ENCODE measurements around the gene ARHGAP40.

The ARHGAP40 gene

DNA sequence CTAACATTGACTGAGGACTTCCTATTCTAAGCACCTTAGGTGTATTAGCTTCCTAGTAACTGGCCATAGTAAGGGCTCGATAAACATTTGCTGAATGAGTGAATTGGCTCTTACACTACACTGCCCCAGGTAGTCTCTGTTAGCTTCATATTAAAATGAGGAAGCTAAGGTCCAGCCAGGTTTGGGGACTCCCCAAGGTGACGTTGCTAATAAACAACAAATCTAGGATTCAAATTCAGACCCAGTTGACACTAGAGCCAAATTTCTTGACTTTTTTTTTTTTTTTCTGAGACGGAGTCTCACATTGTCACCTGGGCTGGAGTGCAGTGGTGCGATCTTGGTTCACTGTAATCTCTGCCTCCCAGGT, 16.2 kb downstream of the ARHGAP40 start:
- no peak for DNase-seq (ENCODE audit: low spot score)

GRCh38 chr20:38620441-38620840, 18.8 kb downstream of the ARHGAP40 start:
- DNase-seq (ENCODE audit: low spot score): no peak

- no peak for DNase-seq (ENCODE audit: low spot score)
Observed at GRCh38 chr20:38623061-38623460, 21.5 kb downstream of the ARHGAP40 start.

GRCh38 chr20:38624084-38624483, 22.5 kb downstream of the ARHGAP40 start:
- DNase-seq (ENCODE audit: low spot score): no peak

DNA sequence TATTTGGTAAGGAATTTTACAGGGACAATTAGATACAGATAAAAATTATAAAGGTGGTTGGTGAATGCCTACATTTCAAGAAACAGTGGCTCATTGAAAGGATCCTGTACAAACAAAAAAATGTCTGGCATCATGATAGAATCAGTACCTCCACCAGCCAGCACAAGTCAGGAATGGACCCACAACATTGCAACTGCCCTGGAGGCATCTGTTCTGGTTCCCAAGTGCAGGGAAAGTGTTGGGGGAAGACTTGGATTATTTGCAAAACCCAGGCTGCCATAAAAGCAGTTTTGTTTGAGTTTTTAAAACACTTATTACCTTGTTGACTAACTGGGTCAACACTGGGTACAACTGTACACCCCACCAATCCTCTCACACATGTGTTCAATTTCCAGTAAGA, 24.3 kb downstream of the ARHGAP40 start:
- DNase-seq (ENCODE audit: low spot score): no peak

DNA sequence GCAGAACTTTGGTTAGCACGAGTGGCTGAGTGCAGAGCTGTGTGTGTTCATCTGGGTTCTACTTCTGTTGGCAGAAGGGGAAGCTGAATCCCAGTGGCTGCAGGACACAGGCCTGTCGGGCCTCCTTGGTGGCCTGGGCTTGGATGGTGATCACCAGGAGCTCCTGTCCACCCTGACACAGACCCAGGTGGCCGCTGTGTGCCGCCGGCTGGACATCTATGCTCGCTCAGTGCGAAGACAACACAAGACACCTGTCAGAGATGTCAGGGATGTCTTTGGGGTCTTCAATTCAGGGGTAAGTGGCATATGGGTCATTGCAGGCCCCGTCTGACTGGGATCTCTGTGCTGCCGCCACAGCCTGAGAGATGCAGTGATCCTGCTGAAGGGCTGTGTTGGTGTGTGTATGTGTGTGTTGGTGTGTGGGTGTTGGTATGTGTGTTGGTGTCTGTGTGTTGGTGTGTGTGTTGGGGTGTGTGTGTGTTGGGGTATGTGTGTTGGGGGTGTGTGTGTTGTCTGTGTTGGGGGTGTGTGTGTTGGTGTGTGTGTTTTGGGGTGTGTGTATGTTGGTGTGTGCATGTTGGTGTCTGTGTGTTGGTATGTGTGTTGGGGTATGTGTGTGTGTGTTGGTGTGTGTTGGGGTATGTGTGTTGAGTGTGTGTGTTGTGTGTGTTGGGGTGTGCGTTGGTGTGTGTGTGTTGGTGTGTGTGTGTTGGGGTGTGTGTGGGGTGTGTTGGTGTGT, 25.5 kb downstream of the ARHGAP40 start:
- DNase-seq (ENCODE audit: low spot score): no peak

- no peak for DNase-seq (ENCODE audit: low spot score)
Observed at GRCh38 chr20:38628580-38629470, 27.2 kb downstream of the ARHGAP40 start.

DNA sequence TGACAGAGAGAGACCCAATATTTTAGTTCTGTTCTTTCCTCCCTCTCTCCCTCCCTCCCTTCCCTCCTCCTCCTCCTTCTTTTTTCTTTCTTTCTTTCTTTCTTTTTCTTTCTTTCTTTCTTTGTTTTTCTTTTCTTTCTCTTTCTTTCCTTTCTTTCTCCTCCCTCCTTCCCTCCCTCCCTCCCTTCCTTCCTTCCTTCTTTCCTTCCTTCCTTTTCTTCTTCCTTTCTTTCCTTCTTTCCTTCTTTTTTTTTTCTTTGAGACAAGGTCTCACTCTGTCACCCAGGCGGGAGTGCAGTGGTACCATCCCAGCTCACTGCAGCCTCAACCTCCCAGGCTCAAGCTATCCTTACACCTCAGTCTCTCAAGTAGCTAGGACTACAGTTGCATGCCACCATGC, 28.4 kb downstream of the ARHGAP40 start:
- DNase-seq (ENCODE audit: low spot score): no peak

DNA sequence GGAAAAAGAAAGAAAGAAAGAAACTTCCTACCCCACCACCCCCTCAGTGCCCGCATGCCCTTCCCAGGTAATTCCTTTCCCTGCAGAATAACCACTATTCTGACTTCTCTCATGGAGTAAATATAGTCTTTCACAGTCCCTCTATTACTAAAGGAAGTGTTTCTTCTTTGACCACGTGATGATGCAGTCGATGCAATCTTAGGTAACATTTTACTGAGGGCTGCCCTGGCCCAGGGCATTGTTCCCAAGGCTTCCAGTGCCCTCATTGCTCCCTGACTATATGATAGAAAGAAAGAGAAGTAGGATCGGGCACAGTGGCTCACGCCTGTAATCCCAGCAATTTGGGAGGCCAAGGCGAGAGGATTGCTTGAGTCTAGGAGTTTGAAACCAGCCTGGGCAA, 29.1 kb downstream of the ARHGAP40 start:
- no peak for DNase-seq (ENCODE audit: low spot score)

DNA sequence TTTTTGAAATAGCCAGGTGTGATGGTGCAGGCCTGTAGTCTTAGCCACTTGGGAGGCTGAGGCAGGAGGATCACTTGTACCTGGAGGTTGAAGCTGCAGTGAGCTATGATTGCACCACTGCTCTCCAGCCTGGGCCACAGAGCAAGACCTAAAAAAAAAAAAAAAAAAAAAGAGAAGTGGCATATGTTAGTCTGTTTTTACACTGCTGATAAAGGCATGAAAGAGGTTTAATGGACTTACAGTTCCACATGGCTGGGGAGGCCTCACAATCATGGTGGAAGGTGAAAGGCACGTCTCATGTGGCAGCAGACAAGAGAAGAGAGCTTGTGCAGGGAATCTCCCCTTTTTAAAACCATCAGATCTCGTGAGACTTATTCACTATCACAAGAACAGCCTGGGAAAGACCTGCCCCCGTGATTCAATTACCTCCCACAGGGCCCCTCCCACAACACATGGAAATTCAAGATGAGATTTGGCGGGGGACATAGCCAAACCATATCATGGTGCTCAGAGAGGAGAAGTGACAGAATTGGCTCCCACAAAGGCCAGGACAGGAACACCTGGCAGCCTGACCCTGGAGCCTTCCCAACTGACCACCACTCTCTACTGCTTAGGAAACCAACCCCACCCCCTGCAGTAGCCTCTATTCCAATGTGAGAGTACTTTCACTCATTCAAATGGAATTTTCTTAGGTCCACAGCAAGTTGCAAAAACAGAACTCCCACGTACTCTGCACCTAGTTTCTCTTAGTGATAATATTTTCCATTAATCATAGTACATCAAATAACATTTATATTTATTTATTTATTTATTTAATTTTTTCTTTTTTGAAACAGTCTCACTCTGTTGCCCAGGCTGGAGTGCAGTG, 29.8 kb downstream of the ARHGAP40 start:
- no peak for DNase-seq (ENCODE audit: low spot score)

DNA sequence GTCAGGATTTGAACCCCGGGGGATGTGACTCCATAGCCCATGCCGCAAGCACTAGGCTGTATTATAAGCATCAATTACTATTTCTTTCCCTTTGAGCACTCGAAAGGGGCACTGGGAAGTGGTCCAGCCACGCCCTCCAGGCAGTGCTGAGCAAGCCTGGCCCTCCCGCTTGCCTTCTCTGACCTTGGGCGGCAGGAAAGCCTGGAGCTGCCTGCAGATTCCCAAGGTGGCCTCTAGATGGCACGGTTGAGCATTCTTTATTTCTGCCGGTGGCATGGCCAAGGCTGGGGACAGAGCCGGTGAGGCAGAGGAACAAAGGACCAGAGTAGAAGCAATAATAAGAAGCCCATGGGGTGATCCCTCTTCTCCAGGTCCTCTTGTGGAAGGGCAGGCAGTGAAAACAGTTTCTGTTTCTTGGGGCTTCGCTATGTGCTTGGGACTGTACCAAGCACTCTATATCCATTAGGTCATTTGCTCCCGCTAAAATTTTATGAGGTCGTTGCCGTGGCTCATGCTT, 32.0 kb downstream of the ARHGAP40 start:
- peak; percentile 80 for DNase-seq (ENCODE audit: low spot score)

DNA sequence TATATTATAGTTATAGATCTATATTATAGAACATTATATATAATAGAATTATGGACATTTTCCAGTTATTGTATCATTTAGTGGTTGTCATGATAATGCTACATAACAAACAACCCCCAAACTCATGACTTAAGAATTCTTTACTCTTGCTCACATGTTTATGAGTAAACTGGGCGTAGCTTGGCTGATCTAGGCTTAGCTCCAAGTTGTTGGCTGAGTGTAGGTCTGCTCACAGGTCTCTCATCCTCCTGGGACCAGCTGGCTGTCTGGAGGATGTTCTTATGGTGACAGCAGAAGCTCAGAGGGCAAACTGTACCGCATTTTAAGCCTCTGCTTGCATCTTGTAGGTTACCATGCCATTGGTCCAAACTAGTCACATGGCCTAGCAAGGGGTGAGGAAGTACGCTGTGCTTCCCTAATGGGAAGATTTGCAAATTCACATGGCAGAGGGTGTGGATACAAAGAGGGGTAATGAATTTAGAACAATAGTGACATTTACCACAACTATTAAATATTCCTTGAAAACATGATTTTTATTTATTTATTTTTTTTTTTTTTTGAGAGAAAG, 34.2 kb downstream of the ARHGAP40 start:
- peak; percentile 67 for DNase-seq (ENCODE audit: low spot score)

DNA sequence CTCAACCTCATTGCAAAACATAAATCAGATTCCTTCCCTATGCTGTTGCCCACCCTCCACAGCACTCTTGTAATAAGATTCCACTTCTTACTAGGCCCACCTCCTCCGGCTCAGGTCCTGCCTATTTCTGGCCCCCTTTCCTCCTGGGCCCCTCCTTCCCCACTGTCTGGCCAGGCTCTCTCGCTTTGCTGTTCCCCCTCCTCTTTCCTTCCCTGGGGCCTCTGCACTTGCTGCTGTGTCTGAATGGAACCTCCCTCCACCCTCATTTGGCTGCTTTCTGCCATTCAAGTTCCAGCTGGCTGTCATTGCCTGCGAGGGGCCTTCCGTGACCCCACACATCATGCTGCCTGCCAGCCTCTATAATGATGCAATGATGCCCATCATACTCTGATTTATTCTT, 38.9 kb downstream of the ARHGAP40 start:
- no peak for DNase-seq (ENCODE audit: low spot score)

DNA sequence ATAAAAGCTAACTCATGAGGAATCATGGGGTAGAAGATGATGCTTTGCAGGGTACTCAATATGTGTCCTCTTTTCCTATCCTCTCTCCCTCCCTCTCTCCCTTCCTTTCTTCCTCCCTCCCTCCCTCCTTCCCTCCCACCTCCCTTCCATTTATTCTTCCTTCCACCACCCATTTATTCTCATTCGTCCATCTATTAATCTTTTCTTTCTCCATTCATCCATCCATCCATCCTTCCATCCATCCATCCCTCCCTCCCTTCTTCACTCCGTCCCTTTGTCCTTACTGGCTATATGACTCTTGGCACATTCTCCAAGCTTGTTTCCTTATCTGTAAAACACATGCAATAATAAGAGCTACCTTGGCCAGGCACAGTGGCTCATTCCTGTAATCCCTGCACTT, 40.9 kb downstream of the ARHGAP40 start:
- DNase-seq (ENCODE audit: low spot score): no peak

GRCh38 chr20:38644588-38645260, 43.1 kb downstream of the ARHGAP40 start:
- DNase-seq (ENCODE audit: low spot score): no peak

GRCh38 chr20:38645351-38645750, 43.7 kb downstream of the ARHGAP40 start:
- no peak for DNase-seq (ENCODE audit: low spot score)

DNA sequence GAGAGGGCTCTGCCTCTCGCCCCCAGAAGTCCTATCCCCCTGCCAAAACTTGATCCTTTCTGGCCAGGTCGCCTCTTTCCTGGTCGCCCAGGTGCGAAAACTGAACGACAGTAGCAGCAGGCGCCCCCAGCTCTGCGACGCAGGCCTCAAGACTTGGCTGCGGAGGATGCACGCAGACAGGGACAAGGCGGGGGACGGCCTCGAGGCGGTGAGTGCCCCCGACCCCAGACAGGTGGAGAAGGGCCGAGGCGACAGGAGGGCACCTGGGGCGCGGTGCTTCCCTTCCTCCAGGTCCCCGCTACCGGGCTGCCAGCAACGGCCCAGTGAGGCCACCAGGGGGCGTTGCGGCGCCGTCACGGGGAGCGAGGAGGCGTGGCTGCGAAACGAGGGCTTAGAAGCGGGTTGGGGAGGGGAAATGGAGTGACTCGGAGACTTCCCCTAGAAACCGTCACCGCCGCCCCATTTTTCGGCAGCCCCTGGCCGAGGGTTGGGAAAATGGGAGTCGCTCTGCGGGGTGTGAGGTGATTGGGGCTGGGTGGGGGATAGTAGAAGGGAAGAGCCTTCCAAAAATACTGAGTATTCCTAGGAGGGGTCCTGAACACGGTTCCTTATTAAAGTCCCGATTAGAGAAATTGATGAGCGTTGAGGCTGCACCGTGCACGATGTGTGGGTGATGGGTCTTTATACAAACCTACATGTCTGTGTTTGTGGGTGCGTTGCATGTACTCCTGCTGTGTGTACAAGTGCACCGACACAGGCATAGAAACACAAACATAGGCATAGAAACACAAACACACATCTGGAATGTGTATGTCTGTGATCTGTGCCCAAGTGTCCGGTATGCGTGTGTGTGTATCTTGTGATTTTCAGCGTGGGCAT, 44.6 kb downstream of the ARHGAP40 start:
- peak; percentile 93 for DNase-seq (ENCODE audit: low spot score)

DNA sequence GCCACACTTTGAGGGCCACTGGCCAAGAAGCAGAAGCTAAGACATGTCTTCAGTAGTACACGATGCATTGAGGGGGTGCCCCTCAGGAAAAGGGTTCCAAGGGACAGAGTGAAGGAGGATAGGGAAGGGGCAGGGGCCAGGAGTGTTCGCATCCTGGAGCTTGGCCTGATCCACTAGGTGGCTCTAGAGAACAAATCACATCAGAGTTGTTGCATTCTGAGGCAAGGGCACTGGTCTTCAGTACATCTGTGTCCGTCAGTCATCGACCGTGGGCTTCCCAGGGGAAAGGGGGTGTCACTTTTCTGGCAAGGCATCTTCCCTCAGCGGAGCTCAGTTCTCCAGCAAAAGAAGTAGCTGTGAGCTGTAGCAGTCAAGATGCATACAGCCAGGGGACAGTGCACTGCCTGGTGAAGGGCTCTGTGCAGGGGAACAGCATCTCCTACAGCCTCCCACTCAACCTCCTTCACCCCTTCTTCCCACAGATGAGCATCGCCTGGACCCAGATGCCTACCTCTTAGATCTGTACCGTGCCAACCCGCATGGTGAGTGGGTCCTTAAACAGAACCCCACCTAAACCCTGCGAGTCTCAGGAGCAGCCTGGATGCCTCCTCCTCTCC, 47.8 kb downstream of the ARHGAP40 start:
- no peak for DNase-seq (ENCODE audit: low spot score)

GRCh38 chr20:38650010-38650409, 48.4 kb downstream of the ARHGAP40 start:
- no peak for DNase-seq (ENCODE audit: low spot score)

DNA sequence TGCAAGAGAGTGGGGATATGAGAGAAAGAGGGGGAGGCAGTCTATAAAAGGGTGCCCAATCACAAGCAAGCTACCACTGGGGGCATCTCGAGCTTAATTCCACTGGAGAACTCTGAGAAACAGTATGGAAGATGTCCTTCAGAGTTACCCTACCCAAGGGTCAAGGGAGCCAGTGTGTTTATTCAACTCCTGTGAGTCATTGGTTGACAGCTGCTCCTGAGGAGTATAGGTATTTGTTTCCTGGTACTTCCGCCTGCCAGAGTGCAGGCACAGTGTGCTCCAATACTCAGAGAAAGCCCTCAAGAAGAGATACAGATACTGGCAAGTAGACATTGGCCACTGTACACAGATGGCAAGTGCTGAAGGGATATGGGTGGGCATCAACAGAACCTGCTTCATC, 49.5 kb downstream of the ARHGAP40 start:
- no peak for DNase-seq (ENCODE audit: low spot score)

Measured in germinal center (tissue), 1 donor.